ENCODE measurements around the gene MACROH2A1.

MACROH2A1 gene

GRCh38 chr5:135309391-135310327 is 89.4 kb downstream of the MACROH2A1 start:
- DNase-seq: no peak

GRCh38 chr5:135308752-135309151 is 90.3 kb downstream of the MACROH2A1 start:
- DNase-seq: no peak

- no peak for DNase-seq
Observed at GRCh38 chr5:135308245-135308644, 90.8 kb downstream of the MACROH2A1 start.

GRCh38 chr5:135307143-135307903 is 91.7 kb downstream of the MACROH2A1 start:
- DNase-seq: no peak

GRCh38 chr5:135306557-135306956 is 92.5 kb downstream of the MACROH2A1 start:
- DNase-seq: no peak

- DNase-seq: no peak
Observed at GRCh38 chr5:135304352-135305221, 94.4 kb downstream of the MACROH2A1 start.

GRCh38 chr5:135303582-135304173 is 95.4 kb downstream of the MACROH2A1 start:
- no peak for DNase-seq

- DNase-seq: no peak
Observed at GRCh38 chr5:135296900-135297816, 101.9 kb downstream of the MACROH2A1 start.

- no peak for DNase-seq
Observed at GRCh38 chr5:135295852-135296251, 103.2 kb downstream of the MACROH2A1 start.

- DNase-seq: no peak
Observed at GRCh38 chr5:135294793-135295192, 104.2 kb downstream of the MACROH2A1 start.

GRCh38 chr5:135289651-135290050 is 109.4 kb downstream of the MACROH2A1 start:
- DNase-seq: no peak

- no peak for DNase-seq
Observed at GRCh38 chr5:135287551-135287950, 111.5 kb downstream of the MACROH2A1 start.
